RWPE1 (cell line): ENCODE results near the gene FBXO21.

Experiments used
- CTCF ChIA-PET: fragments of 350-600 bp; sonication (Branson Sonifier 250); formaldehyde crosslinking; extraction: SDS; loops from one replicate; lab custom pipeline; 2021; lab: Yijun Ruan, JAX
- POLR2A ChIA-PET: fragments of 400-600 bp; formaldehyde crosslinking; extraction: SDS; loops from one replicate; lab custom pipeline; 2020; ENCODE audit warnings: antibody characterized with exemption; ENCODE audit not compliant: low non-redundant PET; lab: Yijun Ruan, JAX
- DNase-seq: peaks from one replicate; pipeline ENCODE4 v3.0.0; 2012; ENCODE audit warnings: low spot score
- H3K27ac ChIP-seq: fragments of 450-650 bp; 2 replicates; pipeline ENCODE4 v1.5.1; 2017
- TF ChIP-seq, protein P1 (sequence below): fragments of 450-650 bp; conservative IDR thresholded peaks from 2 replicates; pipeline ENCODE4 v1.5.1; 2017; ENCODE audit warnings: low read depth, mild to moderate bottlenecking

The FBXO21 gene

DNA sequence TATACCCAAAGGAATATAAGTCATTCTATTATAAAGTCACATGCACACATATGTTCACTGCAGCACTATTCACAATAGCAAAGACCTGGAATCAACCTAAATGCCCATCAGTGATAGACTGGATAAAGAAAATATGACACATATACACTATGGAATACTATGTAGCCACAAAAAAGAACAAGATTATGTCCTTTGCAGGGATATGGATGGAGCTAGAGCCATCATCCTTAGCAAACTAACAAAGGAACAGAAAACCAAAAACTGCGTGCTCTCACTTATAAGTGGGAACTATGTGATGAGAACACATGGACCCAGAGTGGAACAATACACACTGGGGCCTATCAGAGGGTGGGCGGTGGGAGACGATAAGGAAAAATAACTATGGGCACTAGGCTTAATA is 21.3 kb downstream of the FBXO21 start:
- TF ChIP-seq, protein P1, sequence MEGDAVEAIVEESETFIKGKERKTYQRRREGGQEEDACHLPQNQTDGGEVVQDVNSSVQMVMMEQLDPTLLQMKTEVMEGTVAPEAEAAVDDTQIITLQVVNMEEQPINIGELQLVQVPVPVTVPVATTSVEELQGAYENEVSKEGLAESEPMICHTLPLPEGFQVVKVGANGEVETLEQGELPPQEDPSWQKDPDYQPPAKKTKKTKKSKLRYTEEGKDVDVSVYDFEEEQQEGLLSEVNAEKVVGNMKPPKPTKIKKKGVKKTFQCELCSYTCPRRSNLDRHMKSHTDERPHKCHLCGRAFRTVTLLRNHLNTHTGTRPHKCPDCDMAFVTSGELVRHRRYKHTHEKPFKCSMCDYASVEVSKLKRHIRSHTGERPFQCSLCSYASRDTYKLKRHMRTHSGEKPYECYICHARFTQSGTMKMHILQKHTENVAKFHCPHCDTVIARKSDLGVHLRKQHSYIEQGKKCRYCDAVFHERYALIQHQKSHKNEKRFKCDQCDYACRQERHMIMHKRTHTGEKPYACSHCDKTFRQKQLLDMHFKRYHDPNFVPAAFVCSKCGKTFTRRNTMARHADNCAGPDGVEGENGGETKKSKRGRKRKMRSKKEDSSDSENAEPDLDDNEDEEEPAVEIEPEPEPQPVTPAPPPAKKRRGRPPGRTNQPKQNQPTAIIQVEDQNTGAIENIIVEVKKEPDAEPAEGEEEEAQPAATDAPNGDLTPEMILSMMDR = no peak
- CTCF ChIA-PET = interaction anchor here (0.6 kb wide), 1 partner anchor 238 kb away, joined by 3 read pairs; no protein-coding TSS in a partner anchor
- no peak for DNase-seq
- POLR2A ChIA-PET = no interaction called here
- H3K27ac ChIP-seq = no peak overlapping the region

GRCh38 chr12:117167769-117168168 is 22.5 kb downstream of the FBXO21 start:
- POLR2A ChIA-PET = no interaction called here
- H3K27ac ChIP-seq = no peak overlapping the region
- TF ChIP-seq, protein P1 = no peak
- CTCF ChIA-PET = no interaction called here
- DNase-seq = no peak

GRCh38 chr12:117166107-117166506 is 24.2 kb downstream of the FBXO21 start:
- POLR2A ChIA-PET = no interaction called here

DNA sequence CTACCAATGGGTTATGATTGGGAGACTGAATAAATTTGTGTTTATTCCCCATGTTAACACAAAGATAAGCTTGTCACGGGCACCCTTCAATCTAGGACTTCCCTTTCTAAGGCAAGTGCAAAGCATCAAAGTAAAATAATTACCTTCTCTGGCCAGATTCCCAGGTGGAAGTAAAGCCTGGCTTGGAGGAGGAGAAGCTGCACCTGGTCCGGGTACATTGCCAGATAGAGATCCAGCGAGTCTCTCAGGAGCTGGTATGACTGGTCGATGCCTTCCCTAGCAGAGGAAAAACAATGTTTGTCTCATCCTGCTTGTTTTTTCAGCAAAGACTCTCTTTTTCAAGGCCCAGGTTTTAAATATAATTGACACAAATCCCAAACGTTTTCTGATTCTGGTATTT is 24.9 kb downstream of the FBXO21 start:
- TF ChIP-seq, protein P1 = no peak
- POLR2A ChIA-PET = no interaction called here
- H3K27ac ChIP-seq = no peak overlapping the region
- CTCF ChIA-PET = interaction anchor here (0.6 kb wide), 1 partner anchor 1109 kb away, joined by 3 read pairs; no protein-coding TSS in a partner anchor
- DNase-seq = no peak

More at GRCh38 chr12:117166107-117166506, 24.2 kb downstream of the FBXO21 start:
- no peak overlapping the region for H3K27ac ChIP-seq
- CTCF ChIA-PET = no interaction called here
- TF ChIP-seq, protein P1 = no peak
- no peak for DNase-seq

- TF ChIP-seq, protein P1 = no peak
- no peak for DNase-seq
- POLR2A ChIA-PET = no interaction called here
- H3K27ac ChIP-seq = no peak overlapping the region
- CTCF ChIA-PET = no interaction called here
Observed at GRCh38 chr12:117162633-117163032, 27.6 kb downstream of the FBXO21 start.

- ChIA-PET POLR2A (no interaction called here), CTCF (no interaction called here)
- no peak for DNase-seq
- no peak overlapping the region for H3K27ac ChIP-seq
- TF ChIP-seq, protein P1 = no peak
Observed at GRCh38 chr12:117162167-117162539, 28.1 kb downstream of the FBXO21 start.
